COLO668 (cell line): ENCODE data around the gene RBM33.
A peak's percentile ranks its signal among the peaks of the same experiment; 100 is the strongest.

Source experiments
- DNase-seq: peaks from one replicate; lab custom pipeline; 2025; ENCODE audit not compliant: unreplicated experiment; lab: John Stamatoyannopoulos, UW

Gene RBM33

DNA sequence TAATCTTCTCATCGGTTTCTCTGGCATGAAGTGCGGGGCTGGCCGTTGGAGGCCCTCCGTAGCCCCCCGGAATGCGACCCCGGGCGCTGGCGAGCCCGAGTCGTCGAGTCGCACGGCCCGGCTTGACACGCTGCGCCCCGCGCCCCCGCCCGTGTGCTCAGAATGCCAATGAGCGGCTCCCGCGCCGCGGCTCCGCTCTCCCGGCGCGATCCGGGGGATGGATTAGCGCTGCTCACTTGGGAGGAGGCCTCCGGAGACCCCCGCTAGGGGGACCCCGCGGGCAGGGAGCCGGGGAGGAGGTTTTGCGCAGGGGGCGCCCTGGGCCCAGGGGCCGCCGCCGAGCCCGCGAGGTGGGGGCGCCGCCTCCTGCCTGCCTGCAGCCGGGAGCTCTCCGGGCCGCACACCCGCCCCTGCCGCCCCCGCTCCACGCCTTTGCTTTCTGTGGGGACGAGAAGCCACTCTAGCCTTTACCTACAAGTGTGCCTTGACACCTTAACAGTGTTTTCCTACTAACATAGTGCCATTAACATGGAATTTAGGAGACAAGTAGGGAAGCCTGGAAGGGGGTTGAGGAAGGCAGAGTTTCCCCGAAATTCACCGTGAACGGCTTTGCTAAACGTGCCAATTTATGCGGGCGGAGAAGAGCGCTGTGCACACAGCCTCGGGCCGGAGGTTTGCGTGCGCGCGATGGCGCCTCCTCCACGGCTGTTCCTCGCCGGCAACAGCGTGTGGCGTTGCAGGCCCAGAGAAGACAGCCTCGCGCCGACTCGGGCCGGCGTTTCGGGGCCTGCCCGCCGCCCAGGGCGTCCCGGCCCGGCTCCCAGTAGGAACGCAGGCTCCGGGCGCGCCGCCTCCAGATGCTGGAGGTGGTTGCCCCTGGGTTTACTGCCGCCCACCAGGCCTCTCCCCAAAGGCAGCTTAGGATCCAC, 160.7 kb downstream of the RBM33 start:
- peak; percentile 69 for DNase-seq

DNA sequence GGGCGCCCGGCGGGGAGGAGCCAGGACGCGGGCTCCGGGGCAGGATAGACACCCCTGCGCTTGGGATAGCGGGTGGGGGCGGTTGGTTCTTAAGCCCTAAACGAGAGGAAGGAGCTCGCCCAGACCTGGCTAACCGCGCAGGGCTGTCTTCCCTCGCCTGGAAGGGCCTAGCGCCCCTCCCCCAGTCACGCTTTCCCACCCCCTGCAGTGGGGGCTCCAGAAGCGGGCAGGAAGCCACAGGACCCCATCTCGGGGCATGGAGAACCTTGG, 161.3 kb downstream of the RBM33 start:
- DNase-seq: no peak

DNA sequence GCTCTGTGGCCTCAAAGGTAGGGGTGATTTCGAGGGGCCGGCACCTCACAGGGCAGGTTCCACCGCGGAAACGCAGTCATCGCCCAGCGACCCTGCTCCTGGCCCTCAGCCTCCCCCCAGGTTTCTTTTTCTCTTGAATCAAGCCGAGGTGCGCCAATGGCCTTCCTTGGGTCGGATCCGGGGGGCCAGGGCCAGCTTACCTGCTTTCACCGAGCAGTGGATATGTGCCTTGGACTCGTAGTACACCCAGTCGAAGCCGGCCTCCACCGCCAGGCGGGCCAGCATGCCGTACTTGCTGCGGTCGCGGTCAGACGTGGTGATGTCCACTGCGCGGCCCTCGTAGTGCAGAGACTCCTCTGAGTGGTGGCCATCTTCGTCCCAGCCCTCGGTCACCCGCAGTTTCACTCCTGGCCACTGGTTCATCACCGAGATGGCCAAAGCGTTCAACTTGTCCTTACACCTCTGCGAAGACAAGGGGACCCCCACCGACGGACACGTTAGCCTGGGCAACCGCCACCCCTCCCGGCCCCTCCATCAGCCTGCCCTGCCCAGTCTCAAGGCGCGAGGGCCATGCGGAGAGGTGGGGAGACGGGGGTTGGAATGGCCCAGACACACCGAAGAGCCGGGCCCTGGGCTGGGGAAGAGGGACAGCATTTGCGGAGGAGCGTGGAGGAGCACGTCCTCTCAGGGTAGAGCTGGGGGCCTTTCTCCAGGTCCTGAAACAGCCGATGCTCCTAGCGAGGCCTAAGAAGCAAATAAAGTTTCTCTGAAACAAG, 161.8 kb downstream of the RBM33 start:
- DNase-seq: no peak

DNA sequence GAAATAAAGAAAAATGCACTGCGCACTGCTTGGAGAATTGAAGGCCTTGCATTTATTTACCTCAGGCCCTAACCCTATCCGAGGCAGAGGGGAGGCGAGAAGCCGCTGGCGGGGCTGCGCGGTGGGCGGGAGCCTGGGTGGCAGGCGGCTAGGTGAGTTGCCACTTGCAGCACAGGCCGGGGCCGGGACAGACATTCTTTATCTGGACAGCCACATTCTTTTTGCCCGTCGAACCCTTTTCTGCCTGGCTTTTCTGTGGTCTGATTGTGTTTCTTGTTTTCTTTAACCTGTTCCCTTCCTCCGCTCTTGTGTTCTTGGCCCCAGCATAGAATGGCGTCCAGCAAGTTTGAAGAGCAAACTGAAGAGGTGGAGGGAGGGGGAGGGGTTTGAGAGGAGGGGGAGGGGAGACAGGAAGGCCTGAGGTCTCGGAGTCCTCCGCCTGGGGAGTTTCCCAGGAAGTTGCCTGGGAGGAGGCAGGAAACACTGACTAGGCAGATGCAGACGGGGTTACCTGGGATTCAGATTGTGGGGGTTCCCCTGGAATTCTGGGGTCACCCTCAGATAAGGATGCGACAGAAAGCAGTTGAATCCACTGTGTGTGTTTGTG, 162.7 kb downstream of the RBM33 start:
- DNase-seq: no peak

DNA sequence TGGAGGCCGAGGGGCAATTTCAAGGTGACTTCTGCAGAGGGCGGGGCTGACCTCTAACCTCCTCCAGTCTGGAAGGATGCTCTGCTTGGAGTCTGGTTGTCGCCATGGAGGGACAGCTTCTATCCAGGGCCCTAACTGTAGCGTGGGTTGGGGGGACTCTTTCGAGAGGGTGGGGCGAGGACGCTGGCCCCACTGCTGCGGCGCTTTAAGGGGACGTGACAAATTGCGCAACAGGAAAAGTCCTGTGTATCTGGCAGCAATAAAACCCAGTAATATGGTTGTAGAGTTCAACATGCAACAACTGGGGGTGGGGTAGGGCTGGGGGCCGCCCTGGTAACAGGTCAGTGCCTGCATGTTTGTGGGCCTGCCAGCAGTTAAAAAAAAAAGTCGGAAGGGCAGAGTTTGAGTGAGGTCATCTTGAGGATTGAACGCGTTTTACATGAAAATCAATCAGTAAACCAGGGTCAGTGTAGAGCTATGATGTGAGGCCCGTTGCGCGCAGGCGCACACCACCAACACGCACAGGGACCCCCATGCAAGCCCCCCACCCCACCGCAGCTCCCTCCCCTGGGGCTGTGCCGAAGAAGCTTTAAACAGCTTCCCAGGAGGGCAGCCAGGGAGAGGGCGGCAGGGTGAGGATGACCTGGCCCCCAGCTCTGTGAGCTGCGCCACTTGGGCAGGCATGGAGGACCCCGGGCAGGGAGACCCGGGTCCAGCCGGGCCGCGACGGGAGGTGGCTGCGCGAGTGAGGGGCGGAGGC, 163.5 kb downstream of the RBM33 start:
- DNase-seq: no peak

DNA sequence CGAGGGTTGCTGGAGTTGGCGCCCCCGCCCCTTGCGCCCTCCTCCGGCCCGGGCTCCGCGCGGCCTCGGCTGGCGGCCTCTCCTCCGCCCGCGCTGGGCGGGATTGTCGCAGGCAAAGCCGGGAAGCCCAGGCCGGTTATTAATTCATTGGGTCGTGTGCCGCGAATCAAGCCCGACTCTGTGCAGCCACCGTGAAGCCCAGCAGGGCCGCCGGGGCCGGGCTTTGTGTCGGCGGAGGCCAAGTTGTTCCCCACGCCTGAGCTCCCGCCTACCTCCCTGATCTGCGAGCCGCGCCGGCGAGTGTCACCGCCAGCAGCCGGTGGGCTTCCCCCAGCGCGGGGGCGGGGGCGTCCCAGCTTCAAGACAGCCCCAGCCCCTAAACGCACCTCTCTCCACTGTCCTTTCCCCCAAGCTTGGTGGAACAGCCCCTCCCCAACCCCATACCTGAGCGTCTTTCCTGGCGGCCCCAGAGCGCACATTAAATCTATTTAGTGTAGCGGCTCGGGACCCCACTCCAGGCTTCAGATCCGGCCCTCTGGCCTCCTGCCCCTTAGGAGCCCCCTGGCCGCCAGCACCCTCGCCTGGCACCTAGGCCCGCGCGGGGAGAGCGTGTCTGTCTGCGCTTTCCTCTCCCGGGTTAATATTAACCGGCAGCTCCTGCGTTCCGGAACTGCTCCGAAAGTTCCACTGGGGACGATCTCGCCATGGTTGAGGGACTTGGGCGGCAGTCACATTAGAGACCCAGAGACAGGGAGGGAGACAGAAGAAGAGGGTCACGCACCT, 164.3 kb downstream of the RBM33 start:
- DNase-seq: peak; percentile 12

DNA sequence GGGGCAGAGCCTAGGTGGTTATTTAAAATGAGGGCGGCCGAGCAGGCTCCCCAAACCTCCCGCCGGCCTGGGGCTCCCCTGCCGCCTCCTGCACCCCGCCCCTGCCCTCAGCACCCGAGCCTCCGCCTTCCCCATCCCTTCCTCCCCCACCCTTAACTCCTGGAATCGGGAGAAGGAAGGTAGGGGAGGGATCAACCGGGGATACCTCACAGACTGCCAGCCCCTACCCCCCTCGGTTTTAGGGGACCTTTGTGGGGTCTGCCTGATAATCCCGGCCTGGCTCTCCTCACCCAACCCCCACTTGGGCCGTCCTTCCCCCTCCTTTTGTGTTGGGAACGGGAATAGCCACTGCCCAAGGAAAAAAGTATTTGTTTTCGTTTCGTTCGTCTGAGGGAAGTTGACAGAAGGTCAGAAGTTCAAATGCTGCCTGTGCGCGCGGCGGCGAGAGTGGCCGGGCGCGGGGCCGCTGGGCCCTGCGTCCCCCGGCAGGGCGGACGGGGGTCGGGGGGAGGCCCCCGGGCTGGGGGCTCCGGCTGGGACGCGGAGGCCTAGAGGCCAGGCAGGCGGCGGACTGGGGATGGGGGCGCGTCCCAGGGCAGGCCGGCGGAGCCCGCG, 165.0 kb downstream of the RBM33 start:
- DNase-seq: no peak

DNA sequence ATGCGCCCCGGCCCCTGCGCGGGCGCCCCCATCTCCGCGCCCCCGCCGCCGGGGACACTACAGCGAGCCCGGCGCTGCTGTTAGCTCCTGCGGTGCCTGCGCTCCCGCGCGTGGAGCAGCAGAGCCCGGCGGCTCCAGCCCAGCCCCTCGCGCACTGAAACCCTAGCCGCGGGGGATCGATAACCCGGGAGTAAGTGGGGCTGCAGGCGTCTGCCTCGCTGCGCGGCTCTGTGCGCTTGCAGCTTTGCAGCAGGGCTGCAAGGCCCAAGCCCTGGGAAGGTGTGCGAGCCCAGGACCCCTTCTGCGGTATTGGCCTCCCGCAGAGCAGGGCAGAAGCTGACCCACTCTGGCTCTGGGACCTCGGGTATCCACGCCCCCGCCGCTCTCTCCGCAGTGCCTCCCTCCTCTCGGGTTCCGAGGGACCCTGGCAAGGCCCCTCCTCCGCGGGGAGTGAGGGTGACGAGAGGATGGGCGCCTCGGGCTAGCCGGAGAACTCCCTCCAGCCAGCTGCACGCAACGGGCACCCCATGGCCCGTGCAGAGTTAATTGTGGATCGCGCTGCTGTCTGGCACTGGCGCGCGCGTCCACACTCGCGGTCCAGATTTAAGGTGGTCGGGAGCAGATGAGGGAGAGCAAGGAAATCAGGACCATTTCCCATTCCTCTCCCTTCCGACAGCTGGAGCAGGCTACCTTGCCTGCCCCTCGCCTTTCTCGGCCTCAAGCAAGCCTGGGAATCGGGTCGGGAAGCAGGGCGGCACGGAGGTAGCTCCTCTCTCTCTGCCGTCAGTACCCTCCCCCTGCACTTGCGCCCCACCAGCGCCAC, 165.7 kb downstream of the RBM33 start:
- no peak for DNase-seq

DNA sequence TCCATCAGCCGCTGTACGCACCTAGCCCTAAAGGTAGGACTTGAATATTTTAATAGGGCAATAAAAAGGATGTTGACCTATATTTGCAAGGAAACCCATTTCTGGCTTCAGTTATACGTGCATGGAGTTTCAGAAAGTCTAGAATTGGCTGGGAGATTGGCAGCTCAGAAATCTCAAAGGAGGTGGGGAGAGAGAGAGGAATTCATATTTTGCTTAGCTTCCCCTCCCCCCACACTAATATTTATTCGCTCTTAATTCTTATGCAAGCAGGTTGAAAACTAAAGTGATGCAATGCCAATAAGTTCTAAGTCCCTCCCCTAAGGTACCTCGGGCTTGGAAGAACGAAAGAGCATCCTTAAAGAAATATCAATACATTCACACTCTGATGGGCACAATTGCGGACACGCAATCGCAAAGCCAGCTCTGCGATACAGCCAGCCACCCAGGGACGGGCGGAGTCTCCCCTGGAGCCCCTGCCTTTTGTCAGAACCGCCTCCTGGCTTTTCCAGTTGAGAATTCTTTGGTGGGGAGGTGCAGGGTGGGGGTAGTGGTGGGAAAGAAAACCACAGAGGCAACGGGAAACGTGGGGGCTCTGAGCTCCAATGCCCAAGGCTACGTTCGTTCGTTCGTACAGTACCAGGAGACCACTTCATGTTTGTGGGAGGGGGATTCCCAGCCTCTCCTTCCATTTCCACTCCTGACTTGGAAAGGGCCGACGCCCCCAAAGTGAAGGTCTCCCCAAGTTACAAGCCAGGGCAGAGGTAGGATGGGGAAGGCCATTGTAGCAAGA, 166.5 kb downstream of the RBM33 start:
- DNase-seq: no peak

DNA sequence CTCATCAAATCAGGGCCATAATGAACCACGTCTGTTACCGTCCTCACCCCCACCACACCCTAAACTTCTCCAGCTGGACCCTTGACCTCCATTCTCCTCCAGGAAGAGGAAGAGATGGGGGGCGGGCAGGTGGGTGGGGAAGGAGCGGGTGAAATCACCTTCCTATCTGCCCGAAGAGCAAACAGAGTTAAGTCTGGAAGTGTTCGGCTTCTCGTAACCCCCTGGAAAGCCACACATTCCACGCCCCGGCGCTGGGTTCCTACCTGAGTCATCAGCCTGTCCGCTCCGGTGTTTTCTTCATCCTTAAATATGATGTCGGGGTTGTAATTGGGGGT, 167.1 kb downstream of the RBM33 start:
- no peak for DNase-seq

DNA sequence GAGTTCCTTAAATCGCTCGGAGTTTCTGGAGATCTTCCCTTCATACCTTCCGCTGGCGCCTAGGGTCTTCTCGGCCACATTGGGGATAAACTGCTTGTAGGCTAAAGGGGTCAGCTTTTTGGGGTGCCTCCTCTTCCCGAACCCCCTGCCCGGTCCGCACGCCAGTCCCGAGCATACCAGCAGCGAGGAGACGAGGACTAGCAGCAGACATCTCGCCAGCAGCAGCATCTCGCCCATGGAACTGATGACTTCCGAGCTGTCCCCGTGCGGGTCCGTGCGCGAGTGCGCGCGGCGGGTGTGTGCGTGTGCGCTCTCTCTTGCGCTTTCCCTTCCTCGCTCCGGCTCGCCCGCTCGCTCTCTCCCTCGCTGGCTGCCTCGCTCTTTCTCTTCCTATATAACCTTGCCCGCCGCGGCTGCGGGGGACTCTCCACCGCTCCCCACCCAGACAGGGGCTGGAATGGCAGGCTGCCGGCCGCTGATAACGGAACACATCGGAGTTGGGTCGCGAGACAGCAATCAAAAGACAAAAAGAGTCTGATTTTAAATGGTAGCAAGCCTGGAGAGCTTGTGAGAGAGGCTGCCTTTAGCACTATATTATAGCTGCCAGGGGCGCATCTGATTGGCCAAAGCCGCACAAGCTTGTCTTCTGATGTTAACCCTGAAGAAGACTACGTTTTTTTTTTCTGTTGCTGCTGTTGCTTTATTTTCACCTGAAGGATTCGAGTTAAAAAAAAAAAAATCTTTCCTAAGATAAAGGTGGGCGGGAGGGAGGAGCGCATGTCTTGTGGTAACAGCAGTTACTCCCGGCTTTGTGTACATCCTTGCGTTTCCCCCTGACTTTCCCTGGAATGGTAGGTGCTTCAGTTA, 167.7 kb downstream of the RBM33 start, which contains the start of gene SHH:
Gene SHH, minus strand, starts transcription at position 569 of the 867 bp plus-strand sequence. Its CDS starts 341 bp downstream, at position 228.
- DNase-seq: no peak

DNA sequence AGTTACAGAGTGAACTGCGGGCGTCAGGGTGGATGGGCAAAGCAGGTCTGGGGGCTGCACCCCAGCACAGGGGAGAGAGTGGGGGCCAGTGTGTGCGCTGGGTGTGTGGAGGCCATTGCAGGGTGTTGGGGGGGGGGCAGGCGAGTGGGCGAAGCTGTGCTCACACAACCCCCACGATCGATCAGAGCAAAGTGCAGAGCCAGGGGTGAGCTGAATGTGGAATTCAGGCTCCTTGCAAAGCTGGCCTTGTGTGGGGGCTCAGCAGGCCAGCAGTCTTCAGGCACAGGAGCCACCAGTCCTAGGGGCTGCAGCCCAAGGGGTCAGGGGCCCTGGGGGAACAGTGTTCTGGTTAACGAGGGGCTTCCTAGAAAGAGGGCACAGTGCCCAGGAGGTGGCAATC, 168.7 kb downstream of the RBM33 start:
- no peak for DNase-seq

DNA sequence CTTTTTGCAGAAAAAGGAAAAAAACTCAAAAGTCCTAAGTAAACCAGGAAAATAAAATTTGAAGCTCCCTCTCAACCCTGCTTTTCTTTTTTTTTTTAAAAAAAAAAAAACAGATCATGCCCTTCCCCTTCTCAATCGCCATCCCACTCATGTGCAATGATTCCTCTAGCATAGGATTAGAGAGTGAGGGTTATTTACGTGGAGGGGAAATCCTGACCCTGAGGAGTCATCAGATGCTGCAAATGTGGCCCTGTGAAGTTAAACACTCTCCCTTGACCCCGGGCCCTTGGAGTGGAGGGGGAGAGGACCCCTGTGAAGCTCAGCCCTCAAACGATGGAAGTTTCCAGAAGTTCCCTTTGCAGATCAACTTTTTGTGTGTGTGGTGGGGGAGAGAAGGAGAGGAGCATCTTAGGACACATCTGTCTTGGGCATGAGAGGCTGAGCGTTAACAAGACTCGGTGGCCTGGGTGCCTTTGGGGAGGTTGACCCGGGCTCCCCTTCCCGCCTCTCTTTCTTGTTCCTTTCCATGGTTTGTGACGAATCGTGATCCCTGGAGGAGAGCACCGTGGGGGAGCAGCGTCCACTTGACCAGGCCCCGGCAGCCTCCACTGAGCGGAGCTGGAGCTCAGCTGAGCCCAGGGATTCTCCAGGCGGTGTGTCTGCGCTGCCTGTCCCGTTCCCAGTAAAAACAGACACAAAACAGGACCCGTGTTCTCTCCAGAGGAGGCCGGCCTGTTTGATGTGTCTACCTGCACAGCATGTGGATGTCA, 169.3 kb downstream of the RBM33 start:
- DNase-seq: no peak

DNA sequence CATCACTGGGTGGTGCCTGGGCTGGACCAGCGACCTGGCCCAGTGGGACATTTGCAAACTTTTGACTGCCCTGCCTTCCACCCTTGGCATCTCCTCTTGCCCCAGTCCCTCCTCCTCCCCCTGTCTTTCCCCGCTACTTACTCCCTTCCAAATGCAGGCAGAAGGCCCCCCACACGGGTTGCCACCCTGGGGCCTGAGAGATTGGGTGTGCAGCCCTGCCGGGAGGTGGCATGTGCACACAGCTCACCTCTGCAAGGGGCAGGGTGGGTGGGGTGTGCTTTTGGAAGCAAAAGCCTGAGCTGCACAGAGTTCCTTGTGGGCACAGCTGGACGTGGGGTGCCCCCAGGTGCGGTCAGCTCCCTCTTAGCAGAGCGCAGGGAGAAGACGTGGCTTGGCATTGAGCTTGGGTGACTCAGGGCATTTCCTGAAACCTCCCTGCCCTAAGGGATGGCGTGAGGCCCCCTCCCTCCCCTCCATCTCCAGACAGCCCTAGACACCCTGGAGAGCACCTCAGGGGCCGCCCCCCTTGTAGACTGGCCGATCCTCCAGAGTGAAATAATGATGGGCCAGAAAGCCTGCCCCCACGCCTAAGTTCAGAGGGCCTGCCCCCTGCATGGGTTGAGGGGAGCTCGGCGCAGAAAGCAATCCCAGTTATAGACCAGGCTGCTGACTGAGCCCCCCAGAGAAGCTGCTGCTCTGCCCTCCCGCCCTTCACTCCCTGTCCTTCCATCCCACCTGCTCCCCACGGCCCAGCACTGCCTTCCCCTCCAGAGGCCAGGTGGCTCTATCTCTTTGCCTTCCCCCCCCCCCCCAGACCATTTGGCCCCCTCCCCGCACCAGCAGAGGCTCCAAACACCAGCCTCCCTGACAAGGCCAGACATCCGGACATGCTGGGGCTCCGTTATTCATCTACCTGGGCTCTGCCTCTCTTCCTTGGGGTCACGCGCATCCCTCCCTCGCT, 170.1 kb downstream of the RBM33 start:
- no peak for DNase-seq

DNA sequence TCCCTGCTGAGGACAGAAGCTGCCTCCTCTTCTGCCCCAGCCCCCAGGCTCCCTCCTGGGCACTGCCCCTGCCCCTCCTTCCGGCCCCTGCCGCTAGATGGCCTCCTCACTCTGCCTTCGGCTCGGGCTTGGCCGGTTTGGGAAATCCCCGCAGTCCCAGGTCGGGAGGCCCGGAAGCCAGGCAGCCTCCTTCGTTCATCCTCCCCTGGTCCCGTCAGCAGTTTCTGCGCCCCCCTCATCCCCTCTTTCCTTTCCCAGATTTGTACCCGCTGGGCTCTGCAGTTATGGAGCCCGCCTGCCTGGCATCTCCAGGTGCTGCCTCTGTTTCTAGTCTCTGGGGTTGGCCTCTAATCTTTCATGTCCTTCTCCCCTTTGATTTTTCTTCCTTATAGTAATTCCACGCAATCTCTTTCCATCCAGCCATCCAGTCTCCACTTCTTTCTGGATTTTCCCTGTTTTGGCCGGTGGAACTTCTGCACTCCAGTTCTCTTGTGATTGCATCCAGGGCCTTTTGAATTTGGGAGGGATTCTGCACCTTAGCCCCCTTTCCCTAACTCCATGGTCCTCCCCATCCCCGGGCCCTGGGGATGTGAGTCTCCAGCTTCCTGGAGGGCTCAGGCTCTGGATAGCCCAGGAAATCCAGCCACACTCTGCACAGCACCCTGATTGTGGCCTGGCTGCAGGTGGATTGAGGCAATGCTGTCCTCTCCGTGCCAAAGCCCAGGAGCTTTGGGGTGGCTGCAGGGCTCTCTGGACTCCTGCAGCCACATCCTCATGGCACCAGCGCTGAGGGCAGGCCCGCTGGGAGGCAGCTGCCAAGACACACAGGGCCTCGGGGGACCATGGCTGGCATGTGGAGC, 171.1 kb downstream of the RBM33 start:
- peak; percentile 48 for DNase-seq
